Measurements from ENCODE around the gene GRIPAP1.

- TF ChIP-seq CTCF (IDR thresholded peaks at IDR 0.05; ENCODE audit: insufficient read depth, low read length, poor library complexity, severe bottlenecking) (no peak), EZH2phosphoT487 (conservative IDR thresholded peaks at IDR 0.05; ENCODE audit: low read length) (no peak)
These were observed 62.4 kb downstream of the GRIPAP1 start for GRCh38 chrX:48939524-48940228.

All from SU-DHL-6 (cell line).